ENCODE measurements around the gene C5orf47.
A peak's percentile ranks its signal among the peaks of the same experiment; 100 is the strongest.
"Not testable (repeated sequence)": the region's sequence is repeated elsewhere in the genome, so short reads cannot be mapped to it uniquely, and the experiment has no call there.

Gene C5orf47

GRCh38 chr5:173970878-173971650 lies 17.9 kb upstream of the C5orf47 start:
- no peak for DNase-seq
- no peak for ATAC-seq

GRCh38 chr5:173971681-173972345 lies 17.2 kb upstream of the C5orf47 start:
- no peak for ATAC-seq

GRCh38 chr5:173972607-173972924 lies 16.4 kb upstream of the C5orf47 start:
- ATAC-seq, result no peak

More at GRCh38 chr5:173971681-173972345, 17.2 kb upstream of the C5orf47 start:
- no peak for DNase-seq

DNA sequence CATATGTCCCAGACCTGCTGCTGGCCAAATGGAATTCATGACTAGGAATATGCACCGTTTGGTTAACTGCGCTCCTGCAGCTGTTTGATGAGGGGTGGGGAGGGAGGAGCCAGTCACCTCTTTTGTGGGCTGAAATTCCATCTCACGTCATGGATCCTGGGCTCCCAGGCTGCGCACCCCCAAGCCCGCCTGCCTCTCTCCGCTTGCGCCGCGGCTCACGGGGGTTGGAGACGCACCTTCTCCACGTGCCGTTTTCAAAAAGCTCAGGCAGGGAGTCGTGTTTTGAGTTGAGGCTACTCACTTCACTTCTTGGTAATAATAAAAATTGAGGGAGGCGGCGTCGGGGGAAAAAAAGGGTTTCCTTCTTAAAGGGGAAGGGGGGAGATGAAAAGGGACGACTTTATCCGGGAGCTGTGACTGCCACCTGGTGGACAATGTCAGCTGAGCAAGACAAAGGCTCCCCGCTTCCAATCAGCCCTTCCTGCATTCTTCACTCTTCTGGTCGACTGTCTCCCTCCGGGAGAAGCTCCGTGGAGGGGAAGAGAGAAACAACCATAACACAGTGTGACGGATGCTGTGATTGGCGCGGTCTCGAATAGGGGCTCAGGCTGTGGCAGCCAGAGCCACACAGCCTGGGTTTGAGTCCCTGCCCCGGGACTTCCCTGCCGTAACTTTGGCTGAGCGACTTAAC lies 15.9 kb upstream of the C5orf47 start:
- DNase-seq (peak; percentile 79), ATAC-seq (peak; percentile 81)

More at GRCh38 chr5:173972607-173972924, 16.4 kb upstream of the C5orf47 start:
- DNase-seq, result no peak

- DNase-seq (peak; percentile 9), ATAC-seq (peak; percentile 17)
These were observed 15.4 kb upstream of the C5orf47 start for GRCh38 chr5:173973616-173973969.

DNA sequence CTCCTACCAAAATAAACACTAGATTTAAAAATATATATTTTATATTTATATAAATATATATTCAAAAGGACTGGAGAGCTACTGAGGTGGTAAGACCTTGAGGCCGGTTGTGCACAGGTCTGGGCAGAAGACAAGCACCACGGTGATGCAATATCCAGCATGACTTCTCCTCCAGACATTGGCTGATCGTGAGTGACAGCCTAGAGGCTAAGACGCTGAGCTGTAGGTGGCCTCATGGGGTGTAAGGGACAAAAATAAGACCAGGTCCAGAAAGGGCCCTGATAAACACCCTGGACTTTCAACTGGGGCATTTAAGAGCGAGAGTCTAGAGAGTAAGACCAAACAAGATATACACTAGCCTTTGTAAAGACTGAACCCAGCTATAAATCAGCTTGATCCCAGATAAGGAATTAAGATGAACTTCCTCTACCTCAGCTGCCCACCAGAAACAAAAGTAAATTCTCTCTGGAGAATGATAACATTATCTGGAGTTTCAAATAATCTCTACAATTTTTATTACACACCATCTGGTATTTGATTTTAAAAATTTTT lies 14.2 kb upstream of the C5orf47 start:
- DNase-seq, result no peak
- no peak for ATAC-seq

GRCh38 chr5:173981185-173981761 lies 7.7 kb upstream of the C5orf47 start:
- ATAC-seq, result no peak
- DNase-seq, result no peak

GRCh38 chr5:173984218-173984617 lies 4.8 kb upstream of the C5orf47 start:
- DNase-seq, result no peak
- no peak for ATAC-seq

GRCh38 chr5:173989432-173990082 lies 587 bp downstream of the C5orf47 start:
- DNase-seq (no peak), ATAC-seq (no peak)

DNA sequence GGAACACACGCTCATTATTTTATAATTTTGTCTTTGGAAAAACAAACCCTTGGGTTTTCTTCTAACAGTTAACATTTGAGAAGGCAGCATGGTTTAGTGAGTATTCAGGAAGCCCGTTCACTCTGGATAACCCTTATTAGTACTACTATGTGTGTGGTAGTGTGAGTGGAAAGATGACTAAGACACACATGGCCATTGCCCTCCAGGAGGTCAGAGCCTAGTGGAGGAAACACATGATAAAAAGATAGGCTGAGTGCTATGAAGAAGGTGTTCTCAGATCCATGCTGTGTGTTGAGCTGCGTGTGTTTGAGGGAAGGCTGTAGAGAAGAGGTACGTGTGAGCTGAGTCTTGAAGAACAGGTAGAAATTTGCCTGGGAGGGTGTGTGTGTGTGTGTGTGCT lies 8.4 kb downstream of the C5orf47 start:
- DNase-seq (no peak), ATAC-seq (no peak)

- DNase-seq (no peak), ATAC-seq (no peak)
These were observed 9.6 kb downstream of the C5orf47 start for GRCh38 chr5:173998531-173998930.

GRCh38 chr5:174000076-174000475 lies 11.1 kb downstream of the C5orf47 start:
- no peak for ATAC-seq

DNA sequence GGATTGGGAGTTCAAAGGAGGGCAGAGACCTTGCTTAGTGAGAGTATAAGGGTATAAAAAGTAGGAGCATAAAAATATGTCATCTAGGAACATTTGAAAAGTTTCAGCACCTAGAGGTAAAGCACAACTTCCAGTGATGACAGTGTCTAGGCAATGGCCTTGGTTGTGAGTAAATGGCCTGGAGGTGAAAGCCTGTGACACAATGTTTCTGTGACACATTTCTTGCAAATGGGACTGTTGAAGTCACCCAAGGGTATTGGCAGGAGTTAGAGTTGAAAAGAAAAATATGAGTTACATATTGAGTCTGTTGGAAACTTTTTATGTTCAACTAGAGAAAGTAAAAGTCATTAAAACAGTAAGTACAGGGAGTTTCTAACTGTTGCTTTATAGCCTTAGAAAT lies 14.8 kb downstream of the C5orf47 start:
- DNase-seq (no peak), ATAC-seq (peak; percentile 77)

More at GRCh38 chr5:174000076-174000475, 11.1 kb downstream of the C5orf47 start:
- no peak for DNase-seq

- DNase-seq, result no peak
- no peak for ATAC-seq
These were observed 20.0 kb downstream of the C5orf47 start for GRCh38 chr5:174008922-174009321.

- DNase-seq (no peak), ATAC-seq (no peak)
These were observed 21.4 kb downstream of the C5orf47 start for GRCh38 chr5:174010365-174010764.

GRCh38 chr5:174011441-174011840 lies 22.5 kb downstream of the C5orf47 start:
- no peak for ATAC-seq
- DNase-seq, result no peak

DNA sequence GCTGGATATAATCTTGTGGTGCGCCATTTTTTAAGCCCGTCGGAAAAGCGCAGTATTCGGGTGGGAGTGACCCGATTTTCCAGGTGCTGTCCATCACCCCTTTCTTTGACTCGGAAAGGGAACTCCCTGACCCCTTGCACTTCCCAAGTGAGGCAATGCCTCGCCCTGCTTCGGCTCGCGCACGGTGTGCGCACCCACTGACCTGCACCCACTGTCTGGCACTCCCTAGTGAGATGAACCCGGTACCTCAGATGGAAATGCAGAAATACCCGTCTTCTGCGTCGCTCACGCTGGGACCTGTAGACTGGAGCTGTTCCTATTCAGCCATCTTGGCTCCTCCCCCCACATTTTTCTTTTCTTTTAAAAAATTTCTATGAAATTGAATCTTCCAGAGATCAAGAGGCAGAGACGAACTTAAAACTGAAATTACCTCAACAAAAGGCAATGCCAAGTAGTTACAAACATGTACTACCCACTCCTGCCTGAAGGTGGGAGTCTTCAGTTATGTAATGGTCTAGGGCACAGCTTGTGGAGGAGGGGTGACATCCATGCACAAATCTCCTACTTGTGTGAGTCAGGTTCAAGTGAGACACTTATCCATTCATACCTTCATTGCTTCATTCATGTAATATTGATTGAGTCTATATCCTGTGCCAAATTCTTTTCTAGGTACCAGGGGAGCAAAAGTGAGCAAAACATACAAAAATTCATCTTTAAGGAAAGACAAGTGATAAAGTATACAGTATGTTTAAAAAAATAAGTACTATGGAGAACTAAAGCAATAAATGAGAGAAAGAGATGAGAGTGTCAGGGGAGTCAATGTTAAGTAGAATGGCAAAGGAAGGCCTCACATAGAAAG lies 31.3 kb downstream of the C5orf47 start:
- not testable (repeated sequence) for DNase-seq, ATAC-seq

DNA sequence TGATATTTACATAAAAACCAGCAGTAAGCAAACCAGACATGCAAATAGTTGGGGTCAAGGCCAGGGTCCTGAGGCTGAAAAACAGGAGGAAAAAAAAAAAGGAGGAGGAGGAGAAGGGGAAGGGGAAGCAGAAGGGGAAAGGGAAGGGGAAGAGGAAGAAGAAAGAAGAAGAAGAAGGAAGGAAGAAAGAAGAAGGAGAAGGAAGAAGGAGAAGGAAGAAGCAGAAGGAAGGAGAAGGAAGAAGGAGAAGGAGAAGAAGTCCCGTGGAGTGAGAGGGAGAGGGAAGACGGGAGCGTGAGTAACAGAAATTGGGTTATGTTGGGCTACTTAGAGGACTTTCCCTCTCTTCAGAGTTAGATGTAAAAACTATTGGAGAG lies 31.9 kb downstream of the C5orf47 start:
- ATAC-seq (no peak), DNase-seq (no peak)

DNA sequence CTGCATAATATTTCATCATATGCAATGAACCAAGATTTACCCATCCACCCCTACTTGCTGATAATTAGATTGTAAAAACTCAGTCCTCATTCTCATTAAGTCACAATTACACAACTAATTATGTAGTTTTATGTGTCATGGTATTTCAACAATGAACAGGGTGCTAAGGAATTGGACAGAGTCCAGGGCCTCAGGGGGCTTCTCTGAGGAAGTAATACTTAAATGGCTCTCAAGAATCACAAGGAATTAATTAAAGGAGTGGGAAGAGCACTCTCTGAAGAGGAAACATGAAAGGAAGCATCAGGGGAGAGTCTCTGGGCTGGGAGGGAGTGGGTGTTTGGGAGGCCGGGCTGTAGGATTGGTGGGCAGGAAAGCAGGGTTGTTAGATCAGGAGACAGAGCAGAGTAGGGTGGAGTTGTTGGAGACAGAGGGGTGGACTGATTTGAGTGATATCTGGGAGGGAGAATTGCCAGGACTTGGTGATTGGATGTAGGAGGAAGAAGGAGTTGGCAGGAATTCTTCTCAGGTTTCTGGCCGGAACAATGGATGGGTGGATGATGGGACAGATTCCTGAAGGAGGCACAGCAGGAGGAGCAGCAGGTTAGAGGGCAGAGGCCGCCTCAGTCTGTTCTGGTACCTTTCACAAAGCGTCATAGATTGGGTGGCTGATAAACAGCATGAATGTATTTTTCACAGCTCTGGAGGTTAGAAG lies 33.6 kb downstream of the C5orf47 start:
- DNase-seq (no peak), ATAC-seq (no peak)

DNA sequence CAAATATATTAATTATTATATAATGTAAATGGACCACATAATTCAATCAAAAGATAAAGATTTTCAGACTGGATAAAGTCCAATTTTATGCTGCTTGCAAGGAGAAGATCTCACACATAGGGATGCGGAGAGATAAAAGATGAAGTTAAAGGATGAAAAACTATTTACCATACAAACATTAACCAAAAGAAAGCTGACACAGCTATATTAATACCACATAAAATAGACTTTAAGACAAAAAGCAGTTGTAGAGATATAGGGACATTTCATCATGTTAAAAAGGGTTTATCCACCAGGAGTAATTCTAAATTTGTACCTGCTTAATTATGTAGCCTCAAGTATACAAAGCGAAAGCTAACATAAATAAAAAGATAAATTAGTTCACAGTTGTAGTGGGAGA lies 41.3 kb downstream of the C5orf47 start:
- no peak for DNase-seq
- ATAC-seq, result no peak

Measured in stimulated activated naive CD8-positive, alpha-beta T cell treated with anti-CD3 and anti-CD28 coated beads, Interleukin-15, Interleukin-2, amounts not matched to agents 100 U/mL and 50 U/mL, for 24 hours (primary cell).